ENCODE data around the gene BACH2.

DNA sequence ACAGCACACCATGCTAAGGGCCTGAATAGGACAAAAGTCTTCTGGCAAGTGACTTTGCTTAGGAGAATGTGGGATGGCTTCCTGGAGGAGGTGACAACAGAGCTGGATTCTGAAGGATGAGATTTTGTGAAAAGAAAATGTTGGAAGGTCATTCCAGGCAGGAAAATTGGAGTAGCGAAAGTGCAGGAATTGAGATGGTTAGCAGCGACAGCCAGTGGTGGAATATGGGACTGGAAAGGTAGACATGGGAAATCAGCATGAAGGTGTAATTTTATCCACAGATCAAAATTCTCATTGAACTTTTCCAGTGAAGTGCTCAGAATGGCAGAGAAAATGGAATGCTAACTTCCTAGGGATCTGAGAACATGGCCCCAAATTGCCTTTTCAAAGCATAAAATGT is 5.7 kb upstream of the BACH2 start:
- TF ChIP-seq, protein P1, sequence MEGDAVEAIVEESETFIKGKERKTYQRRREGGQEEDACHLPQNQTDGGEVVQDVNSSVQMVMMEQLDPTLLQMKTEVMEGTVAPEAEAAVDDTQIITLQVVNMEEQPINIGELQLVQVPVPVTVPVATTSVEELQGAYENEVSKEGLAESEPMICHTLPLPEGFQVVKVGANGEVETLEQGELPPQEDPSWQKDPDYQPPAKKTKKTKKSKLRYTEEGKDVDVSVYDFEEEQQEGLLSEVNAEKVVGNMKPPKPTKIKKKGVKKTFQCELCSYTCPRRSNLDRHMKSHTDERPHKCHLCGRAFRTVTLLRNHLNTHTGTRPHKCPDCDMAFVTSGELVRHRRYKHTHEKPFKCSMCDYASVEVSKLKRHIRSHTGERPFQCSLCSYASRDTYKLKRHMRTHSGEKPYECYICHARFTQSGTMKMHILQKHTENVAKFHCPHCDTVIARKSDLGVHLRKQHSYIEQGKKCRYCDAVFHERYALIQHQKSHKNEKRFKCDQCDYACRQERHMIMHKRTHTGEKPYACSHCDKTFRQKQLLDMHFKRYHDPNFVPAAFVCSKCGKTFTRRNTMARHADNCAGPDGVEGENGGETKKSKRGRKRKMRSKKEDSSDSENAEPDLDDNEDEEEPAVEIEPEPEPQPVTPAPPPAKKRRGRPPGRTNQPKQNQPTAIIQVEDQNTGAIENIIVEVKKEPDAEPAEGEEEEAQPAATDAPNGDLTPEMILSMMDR (IDR thresholded peaks at IDR 0.05): no peak
- TF ChIP-seq, protein P2, sequence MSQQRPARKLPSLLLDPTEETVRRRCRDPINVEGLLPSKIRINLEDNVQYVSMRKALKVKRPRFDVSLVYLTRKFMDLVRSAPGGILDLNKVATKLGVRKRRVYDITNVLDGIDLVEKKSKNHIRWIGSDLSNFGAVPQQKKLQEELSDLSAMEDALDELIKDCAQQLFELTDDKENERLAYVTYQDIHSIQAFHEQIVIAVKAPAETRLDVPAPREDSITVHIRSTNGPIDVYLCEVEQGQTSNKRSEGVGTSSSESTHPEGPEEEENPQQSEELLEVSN (IDR thresholded peaks at IDR 0.05; ENCODE audit: borderline replicate concordance, low read depth): no peak
- no peak for TF ChIP-seq CHD2 (IDR thresholded peaks at IDR 0.05; ENCODE audit: low read length, partially characterized antibody)
- no peak for TF ChIP-seq HOXA7 (CRISPR knock-in tag; IDR thresholded peaks at IDR 0.05)
- no peak for TF ChIP-seq HDAC2 (IDR thresholded peaks at IDR 0.05)
- TF ChIP-seq KDM1A (IDR thresholded peaks at IDR 0.05; ENCODE audit: low read depth): no peak
- TF ChIP-seq, protein P3, sequence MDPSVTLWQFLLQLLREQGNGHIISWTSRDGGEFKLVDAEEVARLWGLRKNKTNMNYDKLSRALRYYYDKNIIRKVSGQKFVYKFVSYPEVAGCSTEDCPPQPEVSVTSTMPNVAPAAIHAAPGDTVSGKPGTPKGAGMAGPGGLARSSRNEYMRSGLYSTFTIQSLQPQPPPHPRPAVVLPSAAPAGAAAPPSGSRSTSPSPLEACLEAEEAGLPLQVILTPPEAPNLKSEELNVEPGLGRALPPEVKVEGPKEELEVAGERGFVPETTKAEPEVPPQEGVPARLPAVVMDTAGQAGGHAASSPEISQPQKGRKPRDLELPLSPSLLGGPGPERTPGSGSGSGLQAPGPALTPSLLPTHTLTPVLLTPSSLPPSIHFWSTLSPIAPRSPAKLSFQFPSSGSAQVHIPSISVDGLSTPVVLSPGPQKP (IDR thresholded peaks at IDR 0.05; ENCODE audit: low read depth, low read length): no peak
